ENCODE results near the gene KLRG1. TPM values are rescaled to one million over a fixed set of nuclear protein-coding genes. Genes with fewer than 3 reads are reported as not detected.

Gene KLRG1
- total RNA-seq, 1 experiment from 2014 or later: 1.7 TPM

- H3K27ac Mint-ChIP-seq (ENCODE audit: low read depth, unreplicated experiment): no peak overlapping the region
- POLR2A ChIA-PET: interaction anchor here (0.7 to 6.2 kb wide), 4 partner anchors 18 to 429 kb away, joined by 3 to 76 read pairs (median 4); partner anchors contain the start of gene PHC1
- peaks cover 24% of the 10 kb centered on the region for H3K36me3 Mint-ChIP-seq (ENCODE audit: insufficient read depth, unreplicated experiment)
- H3K4me1 Mint-ChIP-seq (ENCODE audit: insufficient read depth, unreplicated experiment): peaks cover 19% of the 10 kb centered on the region
- CTCF ChIA-PET: interaction anchor here (0.8 to 4.0 kb wide), 10 partner anchors 9 to 408 kb away, joined by 3 to 41 read pairs (median 4); partner anchors contain the start of gene PHC1
- no TSS peak for BruUV-seq (replicated peaks)
- no peak for DNase-seq (ENCODE audit: unreplicated experiment)
- no peak overlapping the region for H3K4me3 Mint-ChIP-seq (ENCODE audit: unreplicated experiment)
- intact Hi-C loops (cut with micrococcal nuclease): no loop called here
- H3K27me3 Mint-ChIP-seq (ENCODE audit: insufficient read depth, unreplicated experiment): no peaks in the 10 kb centered on the region
- no peak for TF ChIP-seq CTCF (IDR thresholded peaks at IDR 0.05; ENCODE audit: unreplicated experiment)
- no peaks in the 10 kb centered on the region for H3K9me3 Mint-ChIP-seq (ENCODE audit: unreplicated experiment)
Observed at GRCh38 chr12:8951744-8952143, 37.6 kb upstream of the KLRG1 start.

- POLR2A ChIA-PET: no interaction called here
- no peak for DNase-seq (ENCODE audit: unreplicated experiment)
- no peak overlapping the region for H3K4me3 Mint-ChIP-seq (ENCODE audit: unreplicated experiment)
- intact Hi-C loops (cut with micrococcal nuclease): no loop called here
- BruUV-seq (replicated peaks): no TSS peak
- no peaks in the 10 kb centered on the region for H3K27me3 Mint-ChIP-seq (ENCODE audit: insufficient read depth, unreplicated experiment)
- CTCF ChIA-PET: interaction anchor here (0.7 kb wide), 1 partner anchor 1179 kb away, joined by 4 read pairs; no protein-coding TSS in a partner anchor
- no peaks in the 10 kb centered on the region for H3K9me3 Mint-ChIP-seq (ENCODE audit: unreplicated experiment)
- peaks cover 5% of the 10 kb centered on the region for H3K4me1 Mint-ChIP-seq (ENCODE audit: insufficient read depth, unreplicated experiment)
- no peak for TF ChIP-seq CTCF (IDR thresholded peaks at IDR 0.05; ENCODE audit: unreplicated experiment)
- no peak overlapping the region for H3K27ac Mint-ChIP-seq (ENCODE audit: low read depth, unreplicated experiment)
- peaks cover 16% of the 10 kb centered on the region for H3K36me3 Mint-ChIP-seq (ENCODE audit: insufficient read depth, unreplicated experiment)
Observed at GRCh38 chr12:8953773-8954402, 35.5 kb upstream of the KLRG1 start.

GRCh38 chr12:8956073-8956472 is 33.3 kb upstream of the KLRG1 start:
- DNase-seq (ENCODE audit: unreplicated experiment): no peak
- intact Hi-C loops (cut with micrococcal nuclease): no loop called here
- H3K27ac Mint-ChIP-seq (ENCODE audit: low read depth, unreplicated experiment): no peak overlapping the region
- H3K4me3 Mint-ChIP-seq (ENCODE audit: unreplicated experiment): no peak overlapping the region
- H3K27me3 Mint-ChIP-seq (ENCODE audit: insufficient read depth, unreplicated experiment): no peaks in the 10 kb centered on the region
- TF ChIP-seq CTCF (IDR thresholded peaks at IDR 0.05; ENCODE audit: unreplicated experiment): no peak
- peaks cover 16% of the 10 kb centered on the region for H3K36me3 Mint-ChIP-seq (ENCODE audit: insufficient read depth, unreplicated experiment)
- ChIA-PET CTCF (interaction anchor here (0.6 to 1.2 kb wide), 2 partner anchors 80 to 83 kb away, joined by 4 to 5 read pairs; no protein-coding TSS in a partner anchor), POLR2A (no interaction called here)
- no peaks in the 10 kb centered on the region for H3K9me3 Mint-ChIP-seq (ENCODE audit: unreplicated experiment)
- BruUV-seq (replicated peaks): no TSS peak
- no peaks in the 10 kb centered on the region for H3K4me1 Mint-ChIP-seq (ENCODE audit: insufficient read depth, unreplicated experiment)

GRCh38 chr12:8956772-8957171 is 32.6 kb upstream of the KLRG1 start:
- Mint-ChIP-seq H3K27me3 (ENCODE audit: insufficient read depth, unreplicated experiment) (no peaks in the 10 kb centered on the region), H3K4me1 (ENCODE audit: insufficient read depth, unreplicated experiment) (no peaks in the 10 kb centered on the region), H3K27ac (ENCODE audit: low read depth, unreplicated experiment) (no peak overlapping the region), H3K4me3 (ENCODE audit: unreplicated experiment) (no peak overlapping the region), H3K36me3 (ENCODE audit: insufficient read depth, unreplicated experiment) (peaks cover 16% of the 10 kb centered on the region), H3K9me3 (ENCODE audit: unreplicated experiment) (peaks cover under 1% of the 10 kb centered on the region)
- ChIA-PET CTCF (interaction anchor here (1.2 kb wide), 1 partner anchor 79 kb away, joined by 5 read pairs; no protein-coding TSS in a partner anchor), POLR2A (no interaction called here)
- no peak for TF ChIP-seq CTCF (IDR thresholded peaks at IDR 0.05; ENCODE audit: unreplicated experiment)
- no peak for DNase-seq (ENCODE audit: unreplicated experiment)
- no TSS peak for BruUV-seq (replicated peaks)
- intact Hi-C loops (cut with micrococcal nuclease): no loop called here

Data from MCF 10A (cell line).